ENCODE results near the gene NKTR. TPM values are rescaled to one million over a fixed set of nuclear protein-coding genes. Genes with fewer than 3 reads are reported as not detected.

NKTR gene
- total RNA-seq, 2 donors from 2014 or later = 101 to 116 TPM

- Mint-ChIP-seq H3K4me3 (no peak overlapping the region), H3K36me3 (ENCODE audit: low read depth) (no peaks in the 10 kb centered on the region), H3K4me1 (no peaks in the 10 kb centered on the region), H3K27me3 (ENCODE audit: insufficient read depth) (no peaks in the 10 kb centered on the region), H3K27ac (no peak overlapping the region), H3K9me3 (peaks cover 12% of the 10 kb centered on the region)
- DNase-seq = no peak
- H3K27me3 ChIP-seq (ENCODE audit: control insufficient read depth, insufficient read depth, low read length, poor library complexity, severe bottlenecking) = no peaks in the 10 kb centered on the region
- H3K27ac ChIP-seq (ENCODE audit: low read depth, low read length) = no peak overlapping the region
- H3K9ac ChIP-seq (ENCODE audit: extremely low read depth, low read length, poor library complexity, severe bottlenecking) = no peak overlapping the region
- peaks cover 8% of the 10 kb centered on the region for H3K9me3 ChIP-seq (ENCODE audit: control insufficient read depth, low read length)
- no peaks in the 10 kb centered on the region for H3K4me1 ChIP-seq (ENCODE audit: control insufficient read depth, insufficient read depth, low read length)
- no peaks in the 10 kb centered on the region for H3K36me3 ChIP-seq (ENCODE audit: control insufficient read depth, insufficient read depth, low read length)
- no peak for TF ChIP-seq CTCF (conservative IDR thresholded peaks at IDR 0.05)
- H3K4me3 ChIP-seq (ENCODE audit: low read length) = no peak overlapping the region
- 80 to 86% methylated on average over 1 to 2 of the region's 2 CpGs for WGBS, 2 experiments (ENCODE audit: insufficient coverage in 1 of 2, insufficient read length in 1 of 2)
Measured at GRCh38 chr3:42678447-42678846, 78.0 kb downstream of the NKTR start.

- H3K4me3 Mint-ChIP-seq = no peak overlapping the region
- H3K9me3 Mint-ChIP-seq = peaks cover 12% of the 10 kb centered on the region
- no peak overlapping the region for H3K27ac Mint-ChIP-seq
- Histone ChIP-seq H3K9me3 (ENCODE audit: control insufficient read depth, low read length) (peaks cover 8% of the 10 kb centered on the region), H3K9ac (ENCODE audit: extremely low read depth, low read length, poor library complexity, severe bottlenecking) (no peak overlapping the region), H3K27me3 (ENCODE audit: control insufficient read depth, insufficient read depth, low read length, poor library complexity, severe bottlenecking) (no peaks in the 10 kb centered on the region), H3K4me3 (ENCODE audit: low read length) (no peak overlapping the region), H3K27ac (ENCODE audit: low read depth, low read length) (no peak overlapping the region), H3K36me3 (ENCODE audit: control insufficient read depth, insufficient read depth, low read length) (no peaks in the 10 kb centered on the region), H3K4me1 (ENCODE audit: control insufficient read depth, insufficient read depth, low read length) (no peaks in the 10 kb centered on the region)
- H3K4me1 Mint-ChIP-seq = no peaks in the 10 kb centered on the region
- H3K27me3 Mint-ChIP-seq (ENCODE audit: insufficient read depth) = no peaks in the 10 kb centered on the region
- DNase-seq = no peak
- no peaks in the 10 kb centered on the region for H3K36me3 Mint-ChIP-seq (ENCODE audit: low read depth)
- WGBS, 2 experiments (ENCODE audit: insufficient coverage in 1 of 2, insufficient read length in 1 of 2) = 100% methylated on average over 1 of the region's 1 CpG; no CpG with 5 or more reads in 1 of the 2 experiments
- no peak for TF ChIP-seq CTCF (conservative IDR thresholded peaks at IDR 0.05)
Measured at GRCh38 chr3:42680271-42680670, 79.8 kb downstream of the NKTR start.

GRCh38 chr3:42680806-42681205 lies 80.3 kb downstream of the NKTR start:
- TF ChIP-seq CTCF (conservative IDR thresholded peaks at IDR 0.05) = no peak
- no peaks in the 10 kb centered on the region for H3K4me1 Mint-ChIP-seq
- H3K9ac ChIP-seq (ENCODE audit: extremely low read depth, low read length, poor library complexity, severe bottlenecking) = no peak overlapping the region
- H3K27me3 Mint-ChIP-seq (ENCODE audit: insufficient read depth) = no peaks in the 10 kb centered on the region
- H3K4me1 ChIP-seq (ENCODE audit: control insufficient read depth, insufficient read depth, low read length) = no peaks in the 10 kb centered on the region
- H3K27me3 ChIP-seq (ENCODE audit: control insufficient read depth, insufficient read depth, low read length, poor library complexity, severe bottlenecking) = no peaks in the 10 kb centered on the region
- DNase-seq = no peak
- H3K4me3 Mint-ChIP-seq = no peak overlapping the region
- WGBS, 2 experiments (ENCODE audit: insufficient coverage in 1 of 2, insufficient read length in 1 of 2) = 87 to 94% methylated on average over 3 to 4 of the region's 4 CpGs
- H3K27ac Mint-ChIP-seq = no peak overlapping the region
- peaks cover 10% of the 10 kb centered on the region for H3K9me3 Mint-ChIP-seq
- no peak overlapping the region for H3K4me3 ChIP-seq (ENCODE audit: low read length)
- no peaks in the 10 kb centered on the region for H3K36me3 ChIP-seq (ENCODE audit: control insufficient read depth, insufficient read depth, low read length)
- H3K36me3 Mint-ChIP-seq (ENCODE audit: low read depth) = no peaks in the 10 kb centered on the region
- peaks cover 7% of the 10 kb centered on the region for H3K9me3 ChIP-seq (ENCODE audit: control insufficient read depth, low read length)
- no peak overlapping the region for H3K27ac ChIP-seq (ENCODE audit: low read depth, low read length)
